Measurements from ENCODE around the gene INHBE.
"Not testable (repeated sequence)": the region's sequence is repeated elsewhere in the genome, so short reads cannot be mapped to it uniquely, and the experiment has no call there.

Gene INHBE

GRCh38 chr12:57454566-57455373, at the start of gene INHBE:
TSS of gene INHBE (plus strand) at chr12:57455307. CDS start at chr12:57455537, 230 bp downstream.
- peak within 1 kb of the TSS; percentile 17 for H3K4me3 ChIP-seq (ENCODE audit: control insufficient read depth, low read depth, low read length)
- TF ChIP-seq CTCF (IDR thresholded peaks at IDR 0.05; ENCODE audit: control insufficient read depth, insufficient read depth, low read depth, low read length, missing control alignments): no peak
- peak; percentile 86 for DNase-seq (ENCODE audit: low read depth)

GRCh38 chr12:57410534-57410933, 44.6 kb upstream of the INHBE start:
- no peak overlapping the region for H3K4me3 ChIP-seq (ENCODE audit: control insufficient read depth, low read depth, low read length)
- no peak for TF ChIP-seq CTCF (IDR thresholded peaks at IDR 0.05; ENCODE audit: control insufficient read depth, insufficient read depth, low read depth, low read length, missing control alignments)
- no peak for DNase-seq (ENCODE audit: low read depth)

GRCh38 chr12:57414160-57414559, 40.9 kb upstream of the INHBE start:
- not testable (repeated sequence) for H3K4me3 ChIP-seq (ENCODE audit: control insufficient read depth, low read depth, low read length); DNase-seq (ENCODE audit: low read depth)

- DNase-seq (ENCODE audit: low read depth): no peak
- no peak overlapping the region for H3K4me3 ChIP-seq (ENCODE audit: control insufficient read depth, low read depth, low read length)
- TF ChIP-seq CTCF (IDR thresholded peaks at IDR 0.05; ENCODE audit: control insufficient read depth, insufficient read depth, low read depth, low read length, missing control alignments): no peak
Observed at GRCh38 chr12:57415088-57415487, 40.0 kb upstream of the INHBE start.

GRCh38 chr12:57416039-57416996, 38.8 kb upstream of the INHBE start:
- no peak for DNase-seq (ENCODE audit: low read depth)

GRCh38 chr12:57418255-57418654, 36.9 kb upstream of the INHBE start:
- no peak for TF ChIP-seq CTCF (IDR thresholded peaks at IDR 0.05; ENCODE audit: control insufficient read depth, insufficient read depth, low read depth, low read length, missing control alignments)
- no peak for DNase-seq (ENCODE audit: low read depth)
- no peak overlapping the region for H3K4me3 ChIP-seq (ENCODE audit: control insufficient read depth, low read depth, low read length)

More at GRCh38 chr12:57416039-57416996, 38.8 kb upstream of the INHBE start:
- TF ChIP-seq CTCF (IDR thresholded peaks at IDR 0.05; ENCODE audit: control insufficient read depth, insufficient read depth, low read depth, low read length, missing control alignments): no peak
- H3K4me3 ChIP-seq (ENCODE audit: control insufficient read depth, low read depth, low read length): no peak overlapping the region

- no peak overlapping the region for H3K4me3 ChIP-seq (ENCODE audit: control insufficient read depth, low read depth, low read length)
- TF ChIP-seq CTCF (IDR thresholded peaks at IDR 0.05; ENCODE audit: control insufficient read depth, insufficient read depth, low read depth, low read length, missing control alignments): no peak
- DNase-seq (ENCODE audit: low read depth): no peak
Observed at GRCh38 chr12:57419495-57419894, 35.6 kb upstream of the INHBE start.
